T-helper 1 cell (primary cell): ENCODE results near the gene PCSK5.

Experiments
- DNase-seq, 5 donors: peaks; one replicate each; pipeline ENCODE4 v3.0.0-alpha.2; 2012 to 2020

Gene PCSK5

DNA sequence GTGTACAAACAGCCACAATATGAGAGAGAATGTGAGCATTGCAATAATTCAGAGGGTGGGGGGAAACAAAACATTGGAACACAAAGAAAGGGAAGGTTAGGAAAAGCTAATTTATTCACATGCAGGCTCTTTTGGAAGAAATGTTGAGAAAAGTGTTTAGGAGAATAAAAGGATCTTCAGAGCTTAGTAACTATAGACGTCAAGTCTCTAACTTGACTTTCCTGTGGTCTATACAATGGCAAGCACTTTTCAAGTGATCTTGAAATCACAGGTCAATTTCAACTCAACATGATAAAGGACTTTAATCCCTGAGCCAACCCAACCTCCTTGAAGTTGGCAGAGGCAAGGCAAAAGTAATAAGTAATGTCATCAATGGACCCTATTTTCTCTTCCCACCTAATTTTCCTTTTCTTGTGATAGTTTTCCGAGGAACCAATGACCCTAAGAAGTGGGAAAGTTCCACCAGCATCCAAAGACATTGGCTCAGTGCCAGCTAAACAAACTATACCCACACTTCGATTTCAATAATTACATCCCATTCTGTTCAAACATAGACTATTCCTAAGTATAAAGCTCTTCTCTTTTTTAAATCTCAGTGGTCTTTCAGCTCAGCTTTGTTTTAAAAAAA lies 480.0 kb downstream of the PCSK5 start:
- DNase-seq: no peak

DNA sequence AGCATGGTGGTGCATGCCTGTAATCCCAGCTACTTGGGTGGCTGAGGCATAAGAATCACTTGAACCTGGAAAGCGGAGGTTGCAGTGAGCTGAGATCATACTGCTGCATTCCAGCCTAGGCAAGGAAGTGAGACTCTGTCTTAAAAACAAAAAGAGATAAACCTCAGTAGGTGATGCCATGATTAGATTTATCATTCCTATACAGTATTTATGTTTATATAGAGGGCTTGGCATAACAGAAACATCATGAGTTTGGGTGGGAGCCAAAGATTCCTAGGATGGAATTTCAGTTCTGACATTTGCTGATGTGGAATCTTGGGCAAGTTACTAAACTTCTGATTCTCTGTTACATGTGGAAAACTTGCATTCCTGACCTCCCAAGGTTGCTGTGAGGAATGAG lies 481.4 kb downstream of the PCSK5 start:
- no peak for DNase-seq

DNA sequence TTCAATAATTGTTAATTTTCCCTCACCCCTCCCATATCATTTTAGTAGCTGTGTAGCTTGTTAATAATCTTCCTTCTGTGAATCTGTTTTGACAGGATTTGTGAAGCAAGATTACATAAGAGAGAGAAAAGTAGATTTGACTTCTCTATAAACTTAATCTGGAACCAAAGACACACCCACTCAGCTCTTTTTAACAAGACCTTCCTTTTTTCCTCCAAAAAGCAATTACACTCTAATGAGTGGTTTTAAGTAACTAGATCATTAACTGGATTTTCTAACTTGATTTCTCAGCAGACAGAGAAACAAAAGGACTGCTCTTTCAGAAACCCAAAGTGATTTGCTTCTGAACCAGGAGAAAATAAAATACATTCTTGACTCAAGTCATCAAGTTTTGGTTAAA lies 481.9 kb downstream of the PCSK5 start:
- DNase-seq: no peak

DNA sequence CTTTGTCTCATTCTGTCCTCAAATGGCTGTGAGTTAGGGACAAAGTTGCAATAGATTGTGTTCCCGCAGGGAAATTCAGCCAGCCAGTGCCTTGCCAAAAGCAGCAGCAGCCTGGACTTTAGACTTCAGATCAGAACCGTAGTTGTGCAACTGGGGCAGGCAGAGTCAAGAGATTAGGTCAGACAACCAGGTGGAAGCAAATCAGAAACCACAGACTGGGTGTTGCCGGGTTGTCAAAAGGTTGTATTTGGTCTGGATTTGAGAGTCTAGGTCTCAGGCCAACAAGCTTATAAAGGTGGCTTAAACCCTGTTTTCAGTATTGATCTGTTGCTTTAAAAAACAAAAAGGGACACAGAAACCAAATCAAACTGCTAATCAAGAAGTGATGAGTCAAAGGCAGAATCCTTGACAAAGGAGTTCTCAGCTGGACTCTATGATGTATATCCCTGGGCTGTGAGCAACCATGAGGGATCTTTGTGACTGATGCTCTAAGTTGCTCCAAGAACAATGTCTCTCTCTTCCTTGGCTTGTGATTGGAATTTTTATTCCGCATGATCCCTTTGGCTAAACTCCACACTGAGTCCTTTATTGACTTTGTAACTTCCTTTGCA lies 482.8 kb downstream of the PCSK5 start:
- no peak for DNase-seq

DNA sequence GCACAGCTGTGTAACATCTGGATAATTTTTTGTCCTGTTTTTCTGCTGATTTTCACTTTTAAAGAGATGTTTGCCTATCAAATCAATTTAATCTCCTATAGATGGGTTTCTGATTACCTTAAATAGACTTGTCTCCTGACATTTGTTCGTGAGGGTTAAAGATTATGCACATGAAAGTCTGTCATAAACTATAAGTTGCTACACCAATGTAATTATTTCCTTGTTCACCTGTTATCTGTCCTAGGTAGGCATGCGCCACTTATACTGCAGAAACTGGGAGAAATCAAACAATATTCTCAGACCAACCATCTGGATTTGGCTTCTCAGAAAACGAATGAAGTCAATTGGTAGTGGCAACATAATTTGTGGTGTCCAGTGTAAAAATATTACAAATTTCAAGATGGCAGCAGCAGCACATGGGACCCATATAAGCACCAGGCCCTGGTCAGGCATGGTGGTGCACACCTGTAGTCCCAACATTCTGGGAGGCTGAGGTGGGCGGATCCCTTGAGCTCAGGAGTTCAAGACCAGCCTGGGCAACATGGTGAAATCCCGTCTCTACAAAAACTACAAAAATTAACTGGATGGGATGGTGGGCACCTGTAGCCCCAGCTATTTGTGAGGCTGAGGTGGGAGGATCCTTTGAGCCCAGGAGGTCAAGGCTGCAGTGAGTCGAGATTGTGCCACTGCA lies 483.5 kb downstream of the PCSK5 start:
- no peak for DNase-seq

DNA sequence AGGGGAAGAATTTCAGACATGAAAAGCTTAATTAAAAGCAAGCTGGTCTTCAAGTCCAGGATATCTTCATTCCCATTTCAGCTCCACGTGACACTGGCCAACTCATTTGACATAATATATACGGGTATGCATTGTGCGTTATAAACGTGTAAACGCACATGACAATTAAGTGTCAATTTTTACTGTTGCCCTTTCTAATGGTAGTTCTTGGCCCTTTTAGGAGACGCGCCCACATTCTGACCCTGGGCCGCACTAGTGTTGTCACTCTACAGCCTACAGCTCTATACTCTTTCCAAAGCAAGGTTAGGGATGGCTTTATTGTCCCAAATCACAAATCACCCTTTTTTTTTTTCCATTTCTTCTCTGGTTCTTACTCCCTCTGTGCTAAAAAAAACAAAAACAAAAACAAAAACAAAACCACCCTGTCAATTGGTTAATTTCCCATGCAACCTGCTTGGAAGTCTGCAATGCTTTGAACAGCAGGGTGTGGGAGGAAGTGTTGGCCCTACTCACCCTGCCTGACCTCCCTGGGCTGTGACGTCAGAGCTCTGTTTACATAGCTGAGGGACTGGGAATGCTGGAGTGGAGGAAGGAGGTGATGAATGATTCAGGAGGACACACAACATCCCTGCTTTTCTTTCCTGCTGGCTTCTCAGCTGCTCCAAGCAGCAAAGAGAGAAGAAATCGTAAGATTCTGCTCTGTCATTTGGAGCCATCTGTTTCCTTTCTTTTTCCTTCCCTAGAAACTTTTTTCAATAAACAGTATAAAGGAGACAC lies 484.5 kb downstream of the PCSK5 start:
- DNase-seq: no peak

DNA sequence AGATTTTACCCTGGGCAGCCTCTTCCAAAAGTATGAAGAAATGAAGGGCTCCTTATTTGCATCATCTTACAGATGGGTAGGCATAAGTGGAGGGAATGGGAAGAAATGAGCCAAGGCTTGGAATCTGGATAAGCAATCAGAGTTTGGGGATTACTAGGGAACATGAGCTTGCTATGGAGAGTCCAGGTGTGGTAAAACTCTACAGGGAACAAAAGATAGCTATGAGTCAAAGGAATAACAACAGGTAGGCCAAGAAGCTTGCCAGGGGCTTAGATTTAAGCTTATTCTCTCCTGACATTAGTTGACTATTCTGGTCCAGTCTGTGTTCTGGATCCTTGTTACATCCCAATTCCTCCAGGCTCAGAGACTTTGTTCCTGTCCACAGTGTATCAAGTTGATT lies 487.3 kb downstream of the PCSK5 start:
- DNase-seq: no peak

DNA sequence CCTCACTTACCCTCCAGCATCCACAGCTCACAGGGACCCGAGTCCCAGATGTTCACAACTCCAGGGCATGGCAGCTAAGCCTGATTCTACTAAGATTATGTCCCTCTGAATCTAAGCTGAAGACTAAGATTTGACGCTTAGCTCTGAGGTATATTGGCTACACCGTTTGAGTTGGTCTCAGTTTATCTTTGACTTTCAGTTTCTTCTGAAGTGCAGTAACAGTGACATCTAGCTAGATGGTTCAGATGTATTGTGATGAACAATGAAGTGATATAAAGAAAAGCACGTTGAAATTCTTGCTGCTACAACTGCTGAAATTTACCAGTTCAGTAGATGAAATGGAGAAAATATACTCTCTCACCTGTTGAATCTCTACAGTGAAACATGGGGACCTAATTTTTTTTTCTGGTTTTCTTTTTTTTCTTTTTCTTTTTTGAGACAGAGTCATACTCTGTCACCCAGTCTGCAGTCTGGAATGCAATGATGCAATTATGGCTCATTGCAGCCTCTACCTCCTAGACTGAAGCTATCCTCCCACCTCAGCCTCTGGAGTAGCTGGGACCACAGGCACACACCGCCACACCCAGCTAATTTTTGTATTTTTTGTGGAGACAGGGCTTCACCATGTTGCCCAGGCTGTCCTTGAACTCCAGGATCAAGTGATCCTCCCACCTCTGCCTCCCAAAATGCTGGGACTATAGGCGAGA lies 488.0 kb downstream of the PCSK5 start:
- no peak for DNase-seq

DNA sequence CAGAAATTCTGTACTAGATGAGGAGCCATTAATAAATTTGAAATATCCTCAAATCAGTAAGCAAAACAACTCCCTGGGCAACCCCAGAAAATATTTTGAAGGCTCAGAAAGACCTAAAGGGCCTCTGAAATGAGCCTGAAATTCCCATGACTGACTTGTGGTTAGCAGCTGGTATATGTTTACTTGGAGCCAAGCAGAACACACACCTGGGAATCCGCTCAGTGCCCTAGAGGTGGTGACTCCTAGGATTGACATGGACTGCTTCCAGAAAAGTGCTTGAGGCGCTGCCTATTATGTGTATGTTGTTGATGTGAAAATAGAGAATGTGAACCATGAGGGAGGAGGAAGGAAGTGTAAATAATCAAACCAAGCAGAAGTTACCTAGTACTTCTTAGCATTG lies 489.0 kb downstream of the PCSK5 start:
- no peak for DNase-seq

DNA sequence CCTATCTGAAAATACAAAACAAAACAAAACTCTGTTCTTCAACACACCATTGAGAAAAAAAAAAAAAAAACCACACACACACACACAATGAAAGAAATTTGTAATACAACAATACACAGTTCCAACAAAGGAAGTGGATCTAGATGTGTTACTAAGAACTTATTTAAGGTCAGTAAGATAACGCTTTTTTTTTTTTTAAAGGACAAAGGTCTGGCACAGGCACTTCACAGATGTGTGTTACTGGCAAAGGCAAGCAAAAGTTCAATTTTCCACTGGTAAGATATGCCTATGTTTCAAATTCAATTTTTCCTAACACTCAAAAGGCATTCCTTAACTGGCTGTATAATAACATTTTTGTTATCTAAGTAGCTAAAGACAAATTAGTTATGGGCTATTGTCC lies 500.2 kb downstream of the PCSK5 start:
- DNase-seq: no peak

DNA sequence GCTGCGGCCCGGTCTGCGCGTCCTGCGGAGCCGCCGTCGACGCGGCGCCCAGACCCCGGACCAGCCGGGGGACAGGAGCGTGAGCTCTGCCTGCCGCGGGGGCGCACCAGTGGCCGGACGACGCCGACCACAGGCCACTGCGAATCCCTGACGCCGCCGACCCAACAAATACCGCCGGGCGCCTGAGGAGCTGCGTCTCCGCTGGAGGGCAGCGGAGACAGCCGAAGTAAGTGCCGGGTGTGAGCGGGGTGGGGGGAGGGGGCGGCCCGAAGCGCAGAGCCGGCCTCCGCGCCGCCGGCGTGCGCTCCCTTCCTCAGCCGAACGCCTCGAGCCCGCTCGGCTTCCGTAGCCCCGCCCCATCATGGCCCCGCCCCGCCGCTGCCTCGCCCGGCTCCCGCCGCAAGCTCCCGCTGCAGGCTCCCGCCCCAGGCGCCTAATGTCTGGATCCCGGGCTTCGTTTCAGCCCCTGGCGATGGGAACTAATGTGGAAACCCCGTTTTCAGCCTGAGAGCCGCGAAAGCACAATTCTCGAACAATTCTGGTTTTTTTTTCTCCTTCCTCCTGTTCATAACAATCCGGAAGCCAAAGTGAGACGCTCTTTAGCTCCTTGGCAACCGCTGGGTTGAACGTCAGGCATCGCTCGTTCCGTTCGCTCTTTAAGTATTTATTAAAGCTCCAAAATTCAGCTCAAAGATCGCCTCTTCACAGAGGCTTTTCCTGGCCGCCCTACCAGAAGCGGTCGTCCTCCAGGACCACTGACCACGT lies 503.9 kb downstream of the PCSK5 start, which contains the start of gene RFK:
Gene RFK (minus strand): TSS at position 232 of the 765 bp plus-strand sequence. CDS start 255 bp downstream, outside the sequence.
- DNase-seq: peak; percentile 83 to 95 (median 90)

DNA sequence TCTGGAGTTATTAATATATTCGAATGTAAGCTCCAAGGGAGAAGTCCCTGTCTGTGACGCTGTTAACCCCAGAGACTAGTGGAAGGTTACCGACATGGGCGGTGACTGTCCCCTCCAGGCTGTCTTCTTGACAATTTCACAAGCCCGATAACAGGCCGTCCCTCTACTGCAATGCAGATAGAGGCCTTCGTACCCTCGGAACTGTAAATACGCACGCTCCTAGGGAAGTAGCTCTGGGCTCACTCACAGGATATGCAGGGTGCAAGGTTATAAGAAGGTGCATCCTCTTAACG lies 504.4 kb downstream of the PCSK5 start:
- peak; percentile 22 to 73 (median 39) for DNase-seq

DNA sequence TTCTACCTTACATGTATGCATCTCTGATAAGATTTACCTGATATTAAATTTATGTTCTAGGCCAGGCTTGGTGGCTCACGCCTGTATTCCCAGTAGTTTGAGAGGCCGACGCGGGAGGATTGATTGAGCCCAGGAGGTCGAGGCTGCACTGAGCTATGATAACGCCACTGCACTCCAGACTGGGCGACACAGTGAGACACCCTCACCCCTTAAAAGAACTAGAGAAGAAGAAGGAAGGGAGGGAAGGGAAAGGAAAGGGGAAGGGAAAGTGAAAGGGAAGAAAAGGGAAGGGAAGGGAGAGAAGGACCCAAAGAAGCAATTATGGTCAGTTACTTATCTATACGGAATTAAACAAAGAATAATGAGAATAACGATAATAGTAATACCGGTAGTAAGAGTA lies 504.9 kb downstream of the PCSK5 start:
- no peak for DNase-seq

DNA sequence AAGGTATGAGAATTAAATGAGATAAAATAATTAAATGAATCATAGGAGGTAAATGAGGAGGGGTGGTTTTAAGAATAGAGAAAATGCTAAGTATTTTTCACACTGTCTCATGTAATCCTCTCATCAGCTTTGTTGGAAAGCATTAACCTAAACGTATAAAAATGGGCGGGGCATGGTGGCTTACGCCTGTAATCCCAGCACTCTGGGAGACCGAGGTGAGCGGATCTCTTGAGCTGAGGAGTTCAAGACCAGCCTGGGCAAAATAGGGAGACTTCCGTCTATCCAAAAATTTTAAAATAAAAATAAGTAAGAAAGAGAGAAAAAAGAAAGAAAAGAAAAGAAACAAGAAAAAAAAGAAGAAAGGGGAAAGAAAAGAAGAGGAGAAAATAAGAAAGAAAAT lies 505.7 kb downstream of the PCSK5 start:
- DNase-seq: no peak

DNA sequence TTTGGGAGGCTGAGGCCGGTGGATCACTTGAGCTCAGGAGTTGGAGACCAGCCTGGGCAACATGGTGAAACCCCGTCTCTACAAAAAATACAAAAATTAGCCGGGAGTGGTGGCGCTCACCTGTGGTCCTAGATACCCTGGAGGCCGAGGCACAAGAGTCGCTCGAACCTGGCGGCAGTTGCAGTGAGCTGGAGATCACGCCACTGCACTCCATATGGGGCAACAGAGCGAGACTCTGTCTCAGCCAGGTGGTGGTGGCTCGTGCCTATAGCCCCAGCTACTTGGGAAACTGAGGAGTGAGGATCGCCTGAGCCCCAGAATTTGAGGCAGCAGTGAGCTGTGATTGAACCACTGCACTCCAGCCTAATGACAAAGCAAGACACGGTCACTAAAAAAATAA lies 506.1 kb downstream of the PCSK5 start:
- DNase-seq: no peak

DNA sequence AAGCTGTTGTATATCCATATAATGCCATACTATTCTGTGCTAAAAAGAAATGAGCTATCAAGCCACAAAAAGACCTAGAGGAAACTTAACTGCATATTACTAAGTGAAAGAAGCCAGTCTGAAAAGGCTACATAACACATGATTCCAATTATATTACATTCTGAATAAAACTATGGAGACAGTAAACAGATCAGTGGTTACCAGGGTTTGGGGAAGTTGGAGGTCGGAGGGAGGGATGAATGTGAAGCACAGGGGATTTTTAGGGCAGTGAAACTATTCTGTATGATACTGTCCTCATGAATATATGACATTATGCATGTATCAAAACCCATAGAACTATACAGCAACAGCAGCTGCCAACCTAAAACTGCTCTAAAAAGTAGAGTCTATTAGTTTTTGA lies 509.4 kb downstream of the PCSK5 start:
- DNase-seq: no peak

DNA sequence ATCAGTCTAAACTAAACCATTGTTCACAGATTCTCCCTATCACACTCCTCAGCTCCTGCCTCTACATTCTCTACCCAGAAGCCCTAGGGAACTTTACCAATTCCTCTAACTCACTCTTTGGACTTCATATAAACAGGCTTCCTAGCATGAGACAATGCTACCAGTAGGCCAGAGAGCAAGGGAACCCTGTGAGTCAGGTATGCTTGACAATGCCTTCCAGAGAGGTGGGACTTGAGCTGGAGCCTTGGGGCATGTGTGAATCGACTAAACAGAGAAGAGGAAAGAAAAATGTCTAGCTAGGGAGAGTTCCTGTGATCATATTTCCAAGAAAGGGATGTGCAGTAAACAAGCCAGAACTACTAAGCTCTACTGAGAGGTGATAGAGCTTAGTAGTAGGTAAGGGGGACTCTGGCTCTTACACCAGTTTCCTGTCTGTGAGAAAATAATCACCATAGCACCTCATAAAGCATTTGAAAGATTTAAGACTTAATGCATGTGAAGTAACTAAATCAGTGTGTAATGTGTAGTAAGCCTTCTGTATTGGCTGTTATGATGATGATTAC lies 510.1 kb downstream of the PCSK5 start:
- peak in 1 of 5 donors; percentile 24 for DNase-seq

DNA sequence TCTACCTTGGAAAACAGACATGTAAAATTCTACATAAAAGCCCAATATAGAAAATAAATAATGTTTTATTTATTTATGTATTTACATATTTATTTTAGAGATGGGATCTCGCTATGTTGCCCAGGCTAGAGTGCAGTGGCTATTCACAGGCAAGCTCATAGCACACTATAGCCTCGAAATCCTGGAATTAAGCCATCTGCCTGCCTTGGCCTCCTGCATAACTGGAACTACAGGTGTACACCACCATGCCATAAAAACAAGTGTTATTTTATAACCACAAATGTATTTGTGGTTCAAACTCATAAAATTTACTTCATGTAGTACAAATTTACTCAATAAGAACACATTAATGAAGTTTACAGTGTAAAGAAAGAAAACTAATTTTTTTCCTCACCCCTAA lies 510.7 kb downstream of the PCSK5 start:
- DNase-seq: no peak

DNA sequence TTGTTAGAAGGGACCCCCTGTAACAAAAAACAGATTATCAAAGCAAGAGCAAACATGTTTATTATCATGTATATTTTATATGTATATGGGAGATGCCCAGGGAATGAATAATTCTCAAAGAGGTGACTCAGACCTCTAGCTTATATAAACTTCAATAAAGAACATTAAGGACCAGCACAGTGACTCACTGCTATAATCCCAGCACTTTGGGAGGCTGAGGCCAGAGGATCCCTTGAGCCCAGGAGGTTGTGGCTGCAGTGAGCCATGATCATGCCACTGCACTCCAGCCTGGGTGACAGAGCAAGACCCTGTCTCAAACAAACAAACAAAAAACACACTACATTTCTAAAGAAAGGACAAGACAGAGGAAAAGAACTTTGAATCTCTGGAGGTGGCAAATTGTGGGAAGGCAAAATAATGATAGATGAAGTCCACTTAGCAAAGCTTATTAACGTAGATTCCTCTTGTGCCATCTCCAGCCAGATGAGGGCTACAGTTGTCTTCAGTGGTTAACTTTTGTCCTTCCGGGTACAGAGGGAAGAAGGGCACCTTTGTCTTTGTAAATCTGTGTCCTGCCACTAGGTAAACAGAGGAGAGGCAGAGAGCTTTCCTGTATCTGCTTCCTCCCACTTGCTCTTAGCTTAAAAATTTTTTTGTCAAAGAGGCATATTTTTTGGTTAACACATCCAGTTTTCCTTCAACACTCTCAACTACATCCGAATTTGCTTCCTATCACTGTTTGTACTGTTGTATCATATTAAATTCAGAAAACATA lies 511.3 kb downstream of the PCSK5 start:
- no peak for DNase-seq

DNA sequence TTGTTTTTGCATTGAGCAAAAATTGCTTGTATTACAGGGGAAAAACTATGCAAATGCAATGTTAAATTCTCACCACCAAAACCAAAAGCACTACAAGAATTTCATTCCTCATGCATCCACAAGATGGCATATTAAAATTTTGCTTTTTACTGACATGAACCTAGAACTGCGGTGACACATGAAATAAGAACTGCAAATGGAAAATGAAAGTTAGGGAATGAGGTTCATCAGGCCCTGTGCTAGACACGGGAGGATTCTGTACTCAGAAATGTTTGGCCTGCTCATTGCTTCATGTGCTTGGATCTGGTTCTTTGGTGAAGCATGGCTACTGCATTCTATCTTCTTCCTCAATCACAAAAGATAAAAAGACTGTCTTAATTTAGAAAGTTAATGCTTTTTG lies 512.9 kb downstream of the PCSK5 start:
- peak in 1 of 5 donors; percentile 74 for DNase-seq

DNA sequence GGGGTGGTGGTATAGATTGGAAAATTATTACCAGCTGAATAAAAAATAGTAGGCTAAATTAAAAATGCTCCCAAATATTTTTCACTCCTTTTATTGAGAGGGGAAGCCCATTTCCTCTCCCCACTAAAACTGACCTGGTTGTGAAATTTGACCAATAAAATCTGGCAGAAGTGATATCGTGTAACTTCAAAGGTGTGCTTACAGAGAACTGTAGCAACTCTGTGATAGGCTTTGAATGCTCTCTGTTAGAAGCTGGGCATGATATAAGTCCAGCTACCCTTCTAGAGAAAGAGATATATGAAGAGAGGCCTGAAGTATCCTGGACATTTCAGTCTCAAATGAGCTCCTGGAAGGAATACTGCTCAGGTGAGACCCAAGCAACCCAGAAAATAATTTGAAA lies 513.9 kb downstream of the PCSK5 start:
- DNase-seq: no peak
